WTC11 (cell line): Measurements from ENCODE around the gene GOLPH3L. TPM values are rescaled to one million over a fixed set of nuclear protein-coding genes. Genes with fewer than 3 reads are reported as not detected.
A peak's percentile ranks its signal among the peaks of the same experiment; 100 is the strongest.

Experiments
- ATAC-seq: fragments of 200-7000 bp; cut with Tn5 transposase; 2 replicates; pipeline ENCODE4 v1.10.0; 2021; ENCODE audit warnings: mild to moderate bottlenecking, moderate library complexity
- CTCF ChIA-PET: fragments of 300-600 bp; sonication (Branson Sonifier 250); formaldehyde crosslinking; loops from one replicate; lab custom pipeline; 2021; ENCODE audit warnings: antibody characterized with exemption; lab: Charles Lee
- POLR2A ChIA-PET: fragments of 350-600 bp; sonication (Branson Sonifier 250); formaldehyde crosslinking; loops from one replicate; lab custom pipeline; 2021; ENCODE audit warnings: antibody characterized with exemption; lab: Charles Lee
- DNase-seq: peaks from one replicate; pipeline ENCODE4 v3.0.0; 2021; ENCODE audit warnings: low spot score
- H3K27ac Mint-ChIP-seq: 2 replicates; pipeline ENCODE4 v1.8.0; 2021; ENCODE audit warnings: mixed read lengths
- H3K27me3 Mint-ChIP-seq: 2 replicates; pipeline ENCODE4 v1.8.0; 2021; ENCODE audit warnings: low read depth, mild to moderate bottlenecking, moderate library complexity, mixed read lengths
- H3K36me3 Mint-ChIP-seq: 2 replicates; pipeline ENCODE4 v1.8.0; 2021; ENCODE audit warnings: mixed read lengths
- H3K4me1 Mint-ChIP-seq: 2 replicates; pipeline ENCODE4 v1.8.0; 2022; ENCODE audit warnings: mixed read lengths
- H3K4me3 Mint-ChIP-seq: 2 replicates; pipeline ENCODE4 v1.8.0; 2021; ENCODE audit warnings: mild to moderate bottlenecking, moderate library complexity, mixed read lengths
- H3K9me3 Mint-ChIP-seq: 2 replicates; pipeline ENCODE4 v1.8.0; 2021; ENCODE audit warnings: mixed read lengths
- ATF1 ChIP-seq: sonication (generic); formaldehyde crosslinking; IDR thresholded peaks from 2 replicates; pipeline ENCODE4 v1.8.1; 2023; ENCODE audit warnings: mild to moderate bottlenecking, moderate library complexity, missing genetic modification reagents
- CREM ChIP-seq: sonication (generic); formaldehyde crosslinking; IDR thresholded peaks from 2 replicates; pipeline ENCODE4 v1.8.1; 2022; ENCODE audit warnings: mild to moderate bottlenecking, missing genetic modification reagents, moderate library complexity
- ESRRA ChIP-seq: sonication (generic); formaldehyde crosslinking; IDR thresholded peaks from 2 replicates; pipeline ENCODE4 v1.8.1; 2022; ENCODE audit warnings: mild to moderate bottlenecking, missing genetic modification reagents, borderline replicate concordance
- FOXP1 ChIP-seq: sonication (generic); formaldehyde crosslinking; IDR thresholded peaks from 2 replicates; pipeline ENCODE4 v1.8.0; 2022; ENCODE audit warnings: missing genetic modification reagents, mild to moderate bottlenecking, moderate library complexity, borderline replicate concordance
- GTF2I ChIP-seq: fragments of 250-450 bp; sonication (Bioruptor Pico); conservative IDR thresholded peaks from 2 replicates; pipeline ENCODE4 v1.4.0; 2021; ENCODE audit warnings: mild to moderate bottlenecking
- NFYB ChIP-seq: sonication (generic); formaldehyde crosslinking; conservative IDR thresholded peaks from 2 replicates; pipeline ENCODE4 v1.8.0; 2022; ENCODE audit warnings: low read depth, missing genetic modification reagents
- NR1H2 ChIP-seq: sonication (generic); formaldehyde crosslinking; IDR thresholded peaks from 2 replicates; pipeline ENCODE4 v1.9.0; 2021; ENCODE audit warnings: mild to moderate bottlenecking, moderate library complexity, missing genetic modification reagents
- NR2C2 ChIP-seq: sonication (generic); formaldehyde crosslinking; IDR thresholded peaks from 2 replicates; pipeline ENCODE4 v1.8.0; 2022; ENCODE audit warnings: mild to moderate bottlenecking, missing genetic modification reagents
- SMAD4 ChIP-seq: sonication (generic); formaldehyde crosslinking; IDR thresholded peaks from 2 replicates; pipeline ENCODE4 v1.8.0; 2022; ENCODE audit warnings: mild to moderate bottlenecking, missing genetic modification reagents
- SOX15 ChIP-seq: fragments of 250-450 bp; sonication (Bioruptor Pico); IDR thresholded peaks from 2 replicates; pipeline ENCODE4 v1.9.0; 2021; ENCODE audit warnings: mild to moderate bottlenecking
- SP1 ChIP-seq: sonication (generic); formaldehyde crosslinking; conservative IDR thresholded peaks from 2 replicates; pipeline ENCODE4 v1.8.1; 2022; ENCODE audit warnings: missing genetic modification reagents
- ZBTB21 ChIP-seq: sonication (generic); formaldehyde crosslinking; IDR thresholded peaks from 2 replicates; pipeline ENCODE4 v1.8.1; 2023; ENCODE audit warnings: mild to moderate bottlenecking, missing genetic modification reagents, borderline replicate concordance
- ZNF121 ChIP-seq: sonication (generic); formaldehyde crosslinking; IDR thresholded peaks from 2 replicates; pipeline ENCODE4 v1.8.0; 2023; ENCODE audit warnings: missing genetic modification reagents
- total RNA-seq: library from RNA; stranded (reverse); gene quantifications from 3 replicates; pipeline ENCODE4 v1.2.3, GENCODE V29; 2021
- TF ChIP-seq, protein P1 (sequence below): fragments of 200-600 bp; IDR thresholded peaks from 2 replicates; pipeline ENCODE4 v1.8.0; 2022; ENCODE audit warnings: antibody characterized with exemption
- TF ChIP-seq, protein P2 (sequence below): sonication (generic); formaldehyde crosslinking; IDR thresholded peaks from 2 replicates; pipeline ENCODE4 v1.8.0; 2022; ENCODE audit warnings: mild to moderate bottlenecking, missing genetic modification reagents
- TF ChIP-seq, protein P3 (sequence below): sonication (generic); formaldehyde crosslinking; IDR thresholded peaks from 2 replicates; pipeline ENCODE4 v1.8.0; 2022; ENCODE audit warnings: mild to moderate bottlenecking, missing genetic modification reagents
- TF ChIP-seq, protein P4 (sequence below): sonication (generic); formaldehyde crosslinking; IDR thresholded peaks from 2 replicates; pipeline ENCODE4 v1.8.1; 2023; ENCODE audit warnings: mild to moderate bottlenecking, missing genetic modification reagents, borderline replicate concordance
- TF ChIP-seq, protein P5 (sequence below): sonication (generic); formaldehyde crosslinking; IDR thresholded peaks from 2 replicates; pipeline ENCODE4 v1.8.0; 2022; ENCODE audit warnings: missing genetic modification reagents

Gene GOLPH3L
- total RNA-seq, 1 experiment from 2014 or later, result 39.5 TPM

DNA sequence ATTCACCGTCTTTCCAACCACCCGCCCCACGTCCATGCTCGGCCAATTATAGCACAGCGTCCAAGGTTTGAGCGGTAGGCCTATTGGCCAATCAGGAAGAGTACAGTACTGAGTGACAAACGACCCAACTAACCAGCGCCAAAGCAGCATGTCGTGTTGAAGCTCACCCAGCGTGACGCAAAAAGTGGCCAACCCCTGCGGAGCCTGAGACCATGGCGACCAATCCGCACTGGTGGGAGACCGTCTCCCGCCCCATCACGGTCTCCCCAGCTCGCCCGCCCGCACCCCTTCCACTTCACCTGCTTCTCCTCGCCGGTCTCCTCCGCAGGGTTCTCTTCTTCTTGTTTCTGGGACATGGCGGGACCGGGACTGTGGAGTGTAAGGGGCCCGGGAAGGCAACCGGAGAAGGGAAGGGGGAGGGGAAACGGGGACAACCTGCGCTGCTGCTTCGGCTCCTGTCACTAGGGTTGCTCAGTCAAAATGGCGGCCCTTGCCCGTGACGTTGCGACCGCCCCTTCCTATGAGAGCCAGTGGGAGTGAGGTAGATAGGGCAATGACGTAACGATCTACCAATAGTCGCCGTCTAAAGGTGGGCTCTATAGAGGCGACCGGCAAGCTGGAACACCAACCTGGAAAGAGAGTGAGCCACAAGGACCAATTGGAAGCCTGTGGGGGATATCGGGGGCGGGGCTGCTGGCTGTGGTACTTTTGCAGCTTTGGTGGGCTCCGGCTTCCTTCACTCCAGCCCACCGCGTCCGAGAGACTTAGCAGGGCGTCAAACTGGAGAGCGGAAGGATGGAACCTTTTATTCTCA is 67.6 kb downstream of the GOLPH3L start, which contains the start of gene ENSA (continued):
- TF ChIP-seq, protein P1, sequence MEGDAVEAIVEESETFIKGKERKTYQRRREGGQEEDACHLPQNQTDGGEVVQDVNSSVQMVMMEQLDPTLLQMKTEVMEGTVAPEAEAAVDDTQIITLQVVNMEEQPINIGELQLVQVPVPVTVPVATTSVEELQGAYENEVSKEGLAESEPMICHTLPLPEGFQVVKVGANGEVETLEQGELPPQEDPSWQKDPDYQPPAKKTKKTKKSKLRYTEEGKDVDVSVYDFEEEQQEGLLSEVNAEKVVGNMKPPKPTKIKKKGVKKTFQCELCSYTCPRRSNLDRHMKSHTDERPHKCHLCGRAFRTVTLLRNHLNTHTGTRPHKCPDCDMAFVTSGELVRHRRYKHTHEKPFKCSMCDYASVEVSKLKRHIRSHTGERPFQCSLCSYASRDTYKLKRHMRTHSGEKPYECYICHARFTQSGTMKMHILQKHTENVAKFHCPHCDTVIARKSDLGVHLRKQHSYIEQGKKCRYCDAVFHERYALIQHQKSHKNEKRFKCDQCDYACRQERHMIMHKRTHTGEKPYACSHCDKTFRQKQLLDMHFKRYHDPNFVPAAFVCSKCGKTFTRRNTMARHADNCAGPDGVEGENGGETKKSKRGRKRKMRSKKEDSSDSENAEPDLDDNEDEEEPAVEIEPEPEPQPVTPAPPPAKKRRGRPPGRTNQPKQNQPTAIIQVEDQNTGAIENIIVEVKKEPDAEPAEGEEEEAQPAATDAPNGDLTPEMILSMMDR, result no peak
- TF ChIP-seq ATF1 (CRISPR knock-in tag) (no peak), SMAD4 (CRISPR knock-in tag) (no peak), NFYB (CRISPR knock-in tag) (peak; percentile 93), SP1 (peak; percentile 78), NR1H2 (no peak), CREM (peak; percentile 84), FOXP1 (CRISPR knock-in tag) (peak; percentile 55; the same call in 1 of the 2 replicates), GTF2I (CRISPR knock-in tag) (no peak)
- TF ChIP-seq, protein P2, sequence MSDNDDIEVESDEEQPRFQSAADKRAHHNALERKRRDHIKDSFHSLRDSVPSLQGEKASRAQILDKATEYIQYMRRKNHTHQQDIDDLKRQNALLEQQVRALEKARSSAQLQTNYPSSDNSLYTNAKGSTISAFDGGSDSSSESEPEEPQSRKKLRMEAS (CRISPR knock-in tag), result peak; percentile 69; the same call in 1 of the 2 replicates
- TF ChIP-seq, protein P3, sequence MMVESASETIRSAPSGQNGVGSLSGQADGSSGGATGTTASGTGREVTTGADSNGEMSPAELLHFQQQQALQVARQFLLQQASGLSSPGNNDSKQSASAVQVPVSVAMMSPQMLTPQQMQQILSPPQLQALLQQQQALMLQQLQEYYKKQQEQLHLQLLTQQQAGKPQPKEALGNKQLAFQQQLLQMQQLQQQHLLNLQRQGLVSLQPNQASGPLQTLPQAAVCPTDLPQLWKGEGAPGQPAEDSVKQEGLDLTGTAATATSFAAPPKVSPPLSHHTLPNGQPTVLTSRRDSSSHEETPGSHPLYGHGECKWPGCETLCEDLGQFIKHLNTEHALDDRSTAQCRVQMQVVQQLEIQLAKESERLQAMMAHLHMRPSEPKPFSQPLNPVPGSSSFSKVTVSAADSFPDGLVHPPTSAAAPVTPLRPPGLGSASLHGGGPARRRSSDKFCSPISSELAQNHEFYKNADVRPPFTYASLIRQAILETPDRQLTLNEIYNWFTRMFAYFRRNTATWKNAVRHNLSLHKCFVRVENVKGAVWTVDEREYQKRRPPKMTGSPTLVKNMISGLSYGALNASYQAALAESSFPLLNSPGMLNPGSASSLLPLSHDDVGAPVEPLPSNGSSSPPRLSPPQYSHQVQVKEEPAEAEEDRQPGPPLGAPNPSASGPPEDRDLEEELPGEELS (CRISPR knock-in tag), result 0 out of 2 replicates have a peak, but pooled peaks have one; percentile 32

DNA sequence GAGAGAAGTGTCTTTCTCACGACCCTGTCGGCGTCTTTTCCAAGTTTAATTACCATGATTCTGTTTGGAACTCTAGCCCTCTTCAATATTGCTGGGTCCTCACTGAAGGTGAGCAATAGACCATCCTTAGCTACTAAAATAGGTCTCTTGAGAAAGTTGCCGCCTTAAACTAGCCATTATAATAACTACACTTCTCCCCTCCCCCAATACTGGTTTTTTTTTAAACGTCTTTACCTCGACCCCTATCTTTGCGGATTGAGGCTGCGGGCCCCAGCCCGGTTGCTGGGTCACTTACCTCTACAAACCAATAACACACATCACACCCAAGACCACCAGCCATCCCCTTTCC is 68.2 kb downstream of the GOLPH3L start:
- Mint-ChIP-seq H3K27ac (no peak overlapping the region), H3K4me3 (no peak overlapping the region), H3K9me3 (no peaks in the 10 kb centered on the region), H3K36me3 (peaks cover 45% of the 10 kb centered on the region), H3K27me3 (no peaks in the 10 kb centered on the region), H3K4me1 (peaks cover 57% of the 10 kb centered on the region)
- ChIA-PET CTCF (interaction anchor here (1.2 to 2.0 kb wide), 9 partner anchors 24 to 113 kb away, joined by 3 to 10 read pairs (median 5); partner anchors contain the start of genes FALEC and MCL1), POLR2A (interaction anchor here (0.7 to 3.6 kb wide), 15 partner anchors 13 to 345 kb away, joined by 3 to 56 read pairs (median 5); partner anchors contain the start of genes CERS2, CTSK, GOLPH3L and MCL1)
- DNase-seq (no peak), ATAC-seq (no peak)
- TF ChIP-seq NR2C2 (CRISPR knock-in tag) (no peak), ZNF121 (CRISPR knock-in tag) (no peak), SOX15 (CRISPR knock-in tag) (no peak), ESRRA (no peak), ZBTB21 (no peak)
- TF ChIP-seq, protein P4, sequence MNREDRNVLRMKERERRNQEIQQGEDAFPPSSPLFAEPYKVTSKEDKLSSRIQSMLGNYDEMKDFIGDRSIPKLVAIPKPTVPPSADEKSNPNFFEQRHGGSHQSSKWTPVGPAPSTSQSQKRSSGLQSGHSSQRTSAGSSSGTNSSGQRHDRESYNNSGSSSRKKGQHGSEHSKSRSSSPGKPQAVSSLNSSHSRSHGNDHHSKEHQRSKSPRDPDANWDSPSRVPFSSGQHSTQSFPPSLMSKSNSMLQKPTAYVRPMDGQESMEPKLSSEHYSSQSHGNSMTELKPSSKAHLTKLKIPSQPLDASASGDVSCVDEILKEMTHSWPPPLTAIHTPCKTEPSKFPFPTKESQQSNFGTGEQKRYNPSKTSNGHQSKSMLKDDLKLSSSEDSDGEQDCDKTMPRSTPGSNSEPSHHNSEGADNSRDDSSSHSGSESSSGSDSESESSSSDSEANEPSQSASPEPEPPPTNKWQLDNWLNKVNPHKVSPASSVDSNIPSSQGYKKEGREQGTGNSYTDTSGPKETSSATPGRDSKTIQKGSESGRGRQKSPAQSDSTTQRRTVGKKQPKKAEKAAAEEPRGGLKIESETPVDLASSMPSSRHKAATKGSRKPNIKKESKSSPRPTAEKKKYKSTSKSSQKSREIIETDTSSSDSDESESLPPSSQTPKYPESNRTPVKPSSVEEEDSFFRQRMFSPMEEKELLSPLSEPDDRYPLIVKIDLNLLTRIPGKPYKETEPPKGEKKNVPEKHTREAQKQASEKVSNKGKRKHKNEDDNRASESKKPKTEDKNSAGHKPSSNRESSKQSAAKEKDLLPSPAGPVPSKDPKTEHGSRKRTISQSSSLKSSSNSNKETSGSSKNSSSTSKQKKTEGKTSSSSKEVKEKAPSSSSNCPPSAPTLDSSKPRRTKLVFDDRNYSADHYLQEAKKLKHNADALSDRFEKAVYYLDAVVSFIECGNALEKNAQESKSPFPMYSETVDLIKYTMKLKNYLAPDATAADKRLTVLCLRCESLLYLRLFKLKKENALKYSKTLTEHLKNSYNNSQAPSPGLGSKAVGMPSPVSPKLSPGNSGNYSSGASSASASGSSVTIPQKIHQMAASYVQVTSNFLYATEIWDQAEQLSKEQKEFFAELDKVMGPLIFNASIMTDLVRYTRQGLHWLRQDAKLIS (CRISPR knock-in tag), result no peak
- TF ChIP-seq, protein P5, sequence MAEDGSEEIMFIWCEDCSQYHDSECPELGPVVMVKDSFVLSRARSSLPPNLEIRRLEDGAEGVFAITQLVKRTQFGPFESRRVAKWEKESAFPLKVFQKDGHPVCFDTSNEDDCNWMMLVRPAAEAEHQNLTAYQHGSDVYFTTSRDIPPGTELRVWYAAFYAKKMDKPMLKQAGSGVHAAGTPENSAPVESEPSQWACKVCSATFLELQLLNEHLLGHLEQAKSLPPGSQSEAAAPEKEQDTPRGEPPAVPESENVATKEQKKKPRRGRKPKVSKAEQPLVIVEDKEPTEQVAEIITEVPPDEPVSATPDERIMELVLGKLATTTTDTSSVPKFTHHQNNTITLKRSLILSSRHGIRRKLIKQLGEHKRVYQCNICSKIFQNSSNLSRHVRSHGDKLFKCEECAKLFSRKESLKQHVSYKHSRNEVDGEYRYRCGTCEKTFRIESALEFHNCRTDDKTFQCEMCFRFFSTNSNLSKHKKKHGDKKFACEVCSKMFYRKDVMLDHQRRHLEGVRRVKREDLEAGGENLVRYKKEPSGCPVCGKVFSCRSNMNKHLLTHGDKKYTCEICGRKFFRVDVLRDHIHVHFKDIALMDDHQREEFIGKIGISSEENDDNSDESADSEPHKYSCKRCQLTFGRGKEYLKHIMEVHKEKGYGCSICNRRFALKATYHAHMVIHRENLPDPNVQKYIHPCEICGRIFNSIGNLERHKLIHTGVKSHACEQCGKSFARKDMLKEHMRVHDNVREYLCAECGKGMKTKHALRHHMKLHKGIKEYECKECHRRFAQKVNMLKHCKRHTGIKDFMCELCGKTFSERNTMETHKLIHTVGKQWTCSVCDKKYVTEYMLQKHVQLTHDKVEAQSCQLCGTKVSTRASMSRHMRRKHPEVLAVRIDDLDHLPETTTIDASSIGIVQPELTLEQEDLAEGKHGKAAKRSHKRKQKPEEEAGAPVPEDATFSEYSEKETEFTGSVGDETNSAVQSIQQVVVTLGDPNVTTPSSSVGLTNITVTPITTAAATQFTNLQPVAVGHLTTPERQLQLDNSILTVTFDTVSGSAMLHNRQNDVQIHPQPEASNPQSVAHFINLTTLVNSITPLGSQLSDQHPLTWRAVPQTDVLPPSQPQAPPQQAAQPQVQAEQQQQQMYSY (CRISPR knock-in tag), result no peak
- TF ChIP-seq, all 79 proteins: peak for 0
